ENCODE data around the gene ZNF350. TPM values are rescaled to one million over a fixed set of nuclear protein-coding genes. Genes with fewer than 3 reads are reported as not detected.
"Not testable (repeated sequence)": the region's sequence is repeated elsewhere in the genome, so short reads cannot be mapped to it uniquely, and the experiment has no call there.

The ZNF350 gene
- total and polyA plus RNA-seq, 2 donors (not counting 3 experiments of a cell fraction or from before 2014, with no cell fraction given), result 2.6 to 9.8 TPM

GRCh38 chr19:51976852-51977251, 9.8 kb downstream of the ZNF350 start:
- no peaks in the 10 kb centered on the region for H4K20me1 ChIP-seq (replicated peaks; ENCODE audit: control insufficient read depth, extremely low read depth, insufficient read depth, low read length)
- POLR2A ChIA-PET, result no interaction called here
- CTCF ChIA-PET, result no interaction called here
- peaks cover 4% of the 10 kb centered on the region for H3K9me3 ChIP-seq (replicated peaks; ENCODE audit: control insufficient read depth, insufficient read depth, low read length)
- H3K27ac ChIP-seq (ENCODE audit: insufficient read depth, low read depth, low read length), result no peak overlapping the region
- H3K36me3 ChIP-seq (ENCODE audit: control insufficient read depth in 2 of 2, extremely low read depth in 1 of 2, insufficient read depth in 2 of 2, low read length in 2 of 2), result peaks cover 1 to 5% of the 10 kb centered on the region in 2 experiments
- H2AFZ ChIP-seq (ENCODE audit: low read depth, low read length), result no peak overlapping the region
- DNase-seq (ENCODE audit: low read depth, low spot score), result no peak
- H3K79me2 ChIP-seq (ENCODE audit: control insufficient read depth, insufficient read depth, low read length), result no peaks in the 10 kb centered on the region
- no TSS peak for BruUV-seq (replicated peaks)
- TF ChIP-seq, protein P1, sequence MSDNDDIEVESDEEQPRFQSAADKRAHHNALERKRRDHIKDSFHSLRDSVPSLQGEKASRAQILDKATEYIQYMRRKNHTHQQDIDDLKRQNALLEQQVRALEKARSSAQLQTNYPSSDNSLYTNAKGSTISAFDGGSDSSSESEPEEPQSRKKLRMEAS (IDR thresholded peaks at IDR 0.05; ENCODE audit: insufficient read depth, insufficient read length), result no peak
- TF ChIP-seq JUN (IDR thresholded peaks at IDR 0.05; ENCODE audit: borderline replicate concordance, insufficient read depth, insufficient read length, low read depth) (no peak), MYC (IDR thresholded peaks at IDR 0.05; ENCODE audit: low read depth, low read length) (no peak)
- H3K9me1 ChIP-seq (replicated peaks; ENCODE audit: control insufficient read depth, extremely low read depth, insufficient read depth, low read length), result no peaks in the 10 kb centered on the region
- H3K9ac ChIP-seq (replicated peaks; ENCODE audit: extremely low read depth, insufficient read depth, low read length), result no peak overlapping the region
- no peak for FAIRE-seq
- H3K4me1 ChIP-seq (ENCODE audit: control insufficient read depth, extremely low read depth, insufficient read depth, low read length), result no peaks in the 10 kb centered on the region
- H3K4me2 ChIP-seq (ENCODE audit: insufficient read depth, low read length), result no peak overlapping the region
- H3K4me3 ChIP-seq (replicated peaks in 1 of 3; ENCODE audit: insufficient read depth in 1 of 3, low read depth in 1 of 3, low read length in 3 of 3), result no peak overlapping the region
- dilution Hi-C loops (cut with MboI; ENCODE audit: extremely low pct_ligation_motif_present, low sequenced_read_pairs) (no loop called here), intact Hi-C loops (cut with micrococcal nuclease) (no loop called here)
- H3K27me3 ChIP-seq (ENCODE audit: control insufficient read depth in 2 of 2, insufficient read depth in 2 of 2, low read length in 2 of 2), result no peaks in the 10 kb centered on the region

- H3K4me1 ChIP-seq (ENCODE audit: control insufficient read depth, extremely low read depth, insufficient read depth, low read length); H3K4me2 ChIP-seq (ENCODE audit: insufficient read depth, low read length); H3K9ac ChIP-seq (replicated peaks; ENCODE audit: extremely low read depth, insufficient read depth, low read length); H3K9me1 ChIP-seq (replicated peaks; ENCODE audit: control insufficient read depth, extremely low read depth, insufficient read depth, low read length); H3K79me2 ChIP-seq (ENCODE audit: control insufficient read depth, insufficient read depth, low read length); H2AFZ ChIP-seq (ENCODE audit: low read depth, low read length); H3K4me3 ChIP-seq (replicated peaks in 1 of 3; ENCODE audit: insufficient read depth in 1 of 3, low read depth in 1 of 3, low read length in 3 of 3); dilution Hi-C loops (cut with MboI; ENCODE audit: extremely low pct_ligation_motif_present, low sequenced_read_pairs); H4K20me1 ChIP-seq (replicated peaks; ENCODE audit: control insufficient read depth, extremely low read depth, insufficient read depth, low read length); FAIRE-seq; H3K27me3 ChIP-seq (ENCODE audit: control insufficient read depth in 2 of 2, insufficient read depth in 2 of 2, low read length in 2 of 2); H3K27ac ChIP-seq (ENCODE audit: insufficient read depth, low read depth, low read length); BruUV-seq (replicated peaks); intact Hi-C loops (cut with micrococcal nuclease); CTCF ChIA-PET; DNase-seq (ENCODE audit: low read depth, low spot score); POLR2A ChIA-PET: not testable (repeated sequence)
- H3K36me3 ChIP-seq (ENCODE audit: control insufficient read depth in 2 of 2, extremely low read depth in 1 of 2, insufficient read depth in 2 of 2, low read length in 2 of 2), result peaks cover 1 to 10% of the 10 kb centered on the region in 2 experiments
- peaks cover 15% of the 10 kb centered on the region for H3K9me3 ChIP-seq (replicated peaks; ENCODE audit: control insufficient read depth, insufficient read depth, low read length)
These were observed 10.9 kb downstream of the ZNF350 start for GRCh38 chr19:51975787-51976186.

Data from endothelial cell of umbilical vein (primary cell).